Measurements from ENCODE around the gene TSEN54.
A peak's percentile ranks its signal among the peaks of the same experiment; 100 is the strongest.

TSEN54 gene

DNA sequence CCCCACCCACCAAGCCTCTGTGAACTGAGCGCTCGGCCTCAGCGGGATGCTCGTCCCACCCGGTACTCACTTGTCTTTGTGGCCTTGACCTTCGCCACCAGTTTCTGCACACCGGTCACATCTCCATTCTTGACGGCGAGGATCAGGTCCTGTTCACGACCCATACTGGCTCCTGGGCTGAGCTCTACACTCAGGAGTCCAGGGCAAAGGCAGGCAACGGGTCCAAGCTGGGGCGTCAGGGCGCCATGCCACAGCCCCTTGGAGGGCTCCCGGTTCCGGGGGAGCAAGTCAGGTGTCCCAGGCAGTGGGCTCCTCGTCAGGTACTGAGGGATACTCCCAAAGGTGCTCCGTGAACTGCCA lies 2.7 kb upstream of the TSEN54 start:
- Histone ChIP-seq H3K4me2 (ENCODE audit: low read depth, low read length) (no peak overlapping the region), H3K4me3 (ENCODE audit: low read length) (no peak overlapping the region), H3K79me2 (ENCODE audit: low read length) (peaks cover 17% of the 10 kb centered on the region), H3K36me3 (replicated peaks; ENCODE audit: insufficient read depth, low read length) (no peaks in the 10 kb centered on the region), H3K9ac (ENCODE audit: low read length) (no peak overlapping the region), H3K9me2 (replicated peaks; ENCODE audit: insufficient read depth, low read length) (no peaks in the 10 kb centered on the region), H3K27ac (ENCODE audit: low read length) (no peak overlapping the region), H3K4me1 (ENCODE audit: low read length) (peaks cover 13% of the 10 kb centered on the region), H3K27me3 (replicated peaks; ENCODE audit: insufficient read depth, low read length) (no peaks in the 10 kb centered on the region), H4K20me1 (ENCODE audit: insufficient read depth, low read length) (no peaks in the 10 kb centered on the region), H3K9me3 (replicated peaks; ENCODE audit: insufficient read depth, low read length) (no peaks in the 10 kb centered on the region), H3F3A (ENCODE audit: insufficient read depth, low read length) (peaks cover 3% of the 10 kb centered on the region; the same call in 1 of the 2 replicates), H2AFZ (ENCODE audit: low read length) (no peak overlapping the region)
- no peak for DNase-seq
- TF ChIP-seq, protein P1, sequence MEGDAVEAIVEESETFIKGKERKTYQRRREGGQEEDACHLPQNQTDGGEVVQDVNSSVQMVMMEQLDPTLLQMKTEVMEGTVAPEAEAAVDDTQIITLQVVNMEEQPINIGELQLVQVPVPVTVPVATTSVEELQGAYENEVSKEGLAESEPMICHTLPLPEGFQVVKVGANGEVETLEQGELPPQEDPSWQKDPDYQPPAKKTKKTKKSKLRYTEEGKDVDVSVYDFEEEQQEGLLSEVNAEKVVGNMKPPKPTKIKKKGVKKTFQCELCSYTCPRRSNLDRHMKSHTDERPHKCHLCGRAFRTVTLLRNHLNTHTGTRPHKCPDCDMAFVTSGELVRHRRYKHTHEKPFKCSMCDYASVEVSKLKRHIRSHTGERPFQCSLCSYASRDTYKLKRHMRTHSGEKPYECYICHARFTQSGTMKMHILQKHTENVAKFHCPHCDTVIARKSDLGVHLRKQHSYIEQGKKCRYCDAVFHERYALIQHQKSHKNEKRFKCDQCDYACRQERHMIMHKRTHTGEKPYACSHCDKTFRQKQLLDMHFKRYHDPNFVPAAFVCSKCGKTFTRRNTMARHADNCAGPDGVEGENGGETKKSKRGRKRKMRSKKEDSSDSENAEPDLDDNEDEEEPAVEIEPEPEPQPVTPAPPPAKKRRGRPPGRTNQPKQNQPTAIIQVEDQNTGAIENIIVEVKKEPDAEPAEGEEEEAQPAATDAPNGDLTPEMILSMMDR (IDR thresholded peaks at IDR 0.05; ENCODE audit: low read length): no peak
- TF ChIP-seq EZH2 (optimal IDR thresholded peaks at IDR 0.05; ENCODE audit: low read depth, low read length) (no peak), EZH2phosphoT487 (IDR thresholded peaks at IDR 0.05; ENCODE audit: low read length) (no peak)

- peaks cover 17% of the 10 kb centered on the region for H3K79me2 ChIP-seq (ENCODE audit: low read length)
- peaks cover 13% of the 10 kb centered on the region for H3K4me1 ChIP-seq (ENCODE audit: low read length)
- H3F3A ChIP-seq (ENCODE audit: insufficient read depth, low read length): peaks cover 7% of the 10 kb centered on the region; the same call in 1 of the 2 replicates
- peak overlapping the region; percentile 38; the same call in 1 of the 2 replicates for H3K9ac ChIP-seq (ENCODE audit: low read length)
- no peak overlapping the region for H3K27ac ChIP-seq (ENCODE audit: low read length)
- H2AFZ ChIP-seq (ENCODE audit: low read length): no peak overlapping the region
- peak overlapping the region; percentile 63; the same call in 1 of the 2 replicates for H3K4me3 ChIP-seq (ENCODE audit: low read length)
- H3K27me3 ChIP-seq (replicated peaks; ENCODE audit: insufficient read depth, low read length): no peaks in the 10 kb centered on the region
- H3K36me3 ChIP-seq (replicated peaks; ENCODE audit: insufficient read depth, low read length): no peaks in the 10 kb centered on the region
- H3K9me2 ChIP-seq (replicated peaks; ENCODE audit: insufficient read depth, low read length): no peaks in the 10 kb centered on the region
- peak overlapping the region; percentile 87; the same call in 1 of the 2 replicates for H3K4me2 ChIP-seq (ENCODE audit: low read depth, low read length)
- H4K20me1 ChIP-seq (ENCODE audit: insufficient read depth, low read length): no peaks in the 10 kb centered on the region
- no peak for DNase-seq
- H3K9me3 ChIP-seq (replicated peaks; ENCODE audit: insufficient read depth, low read length): no peaks in the 10 kb centered on the region
- TF ChIP-seq, protein P1 (IDR thresholded peaks at IDR 0.05; ENCODE audit: low read length): no peak
- TF ChIP-seq EZH2 (optimal IDR thresholded peaks at IDR 0.05; ENCODE audit: low read depth, low read length): no peak
- no peak for TF ChIP-seq EZH2phosphoT487 (IDR thresholded peaks at IDR 0.05; ENCODE audit: low read length)
Observed at GRCh38 chr17:75514299-75514918, 1.9 kb upstream of the TSEN54 start.

DNA sequence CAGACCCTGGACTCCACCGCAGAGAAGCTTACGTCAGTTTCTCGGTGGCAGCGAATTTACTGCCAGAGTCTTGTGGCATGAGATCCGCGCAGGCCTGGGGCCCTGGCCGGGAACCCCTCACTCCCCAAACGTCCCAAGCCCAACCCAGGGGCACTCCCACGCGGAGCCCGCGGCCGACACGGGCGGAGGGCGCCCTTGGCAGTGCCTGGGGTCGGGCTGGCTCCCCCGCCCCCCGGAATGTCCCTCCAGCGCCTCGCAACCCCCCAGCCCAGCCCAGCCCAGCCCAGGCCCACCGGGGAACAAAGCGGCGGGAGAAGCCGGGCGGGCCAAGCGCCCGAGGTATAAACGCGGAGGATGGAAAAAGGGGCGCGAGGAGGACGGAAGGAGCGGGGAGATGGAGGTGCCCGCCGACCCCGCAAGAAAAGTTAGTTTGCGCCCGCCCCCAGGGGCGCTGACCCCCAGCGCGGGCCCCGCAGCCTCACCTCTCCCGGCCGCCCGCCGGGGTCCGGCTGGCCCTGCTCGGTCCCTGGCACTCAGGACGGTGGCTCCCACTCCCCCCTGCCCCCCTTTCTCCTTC lies 1.3 kb upstream of the TSEN54 start:
- H3K27ac ChIP-seq (ENCODE audit: low read length): no peak overlapping the region
- H3K79me2 ChIP-seq (ENCODE audit: low read length): peaks cover 17% of the 10 kb centered on the region

More for the DNA sequence above, 1.3 kb upstream of the TSEN54 start:
- H3K36me3 ChIP-seq (replicated peaks; ENCODE audit: insufficient read depth, low read length): no peaks in the 10 kb centered on the region
- peaks cover 13% of the 10 kb centered on the region for H3K4me1 ChIP-seq (ENCODE audit: low read length)
- no peak for DNase-seq
- H3K9me2 ChIP-seq (replicated peaks; ENCODE audit: insufficient read depth, low read length): no peaks in the 10 kb centered on the region
- peak overlapping the region; percentile 38; the same call in 1 of the 2 replicates for H3K9ac ChIP-seq (ENCODE audit: low read length)
- H4K20me1 ChIP-seq (ENCODE audit: insufficient read depth, low read length): no peaks in the 10 kb centered on the region
- H3F3A ChIP-seq (ENCODE audit: insufficient read depth, low read length): peaks cover 7% of the 10 kb centered on the region; the same call in 1 of the 2 replicates
- no peak for TF ChIP-seq EZH2phosphoT487 (IDR thresholded peaks at IDR 0.05; ENCODE audit: low read length)
- no peak for TF ChIP-seq EZH2 (optimal IDR thresholded peaks at IDR 0.05; ENCODE audit: low read depth, low read length)
- TF ChIP-seq, protein P1 (IDR thresholded peaks at IDR 0.05; ENCODE audit: low read length): no peak
- peak overlapping the region; percentile 87; the same call in 1 of the 2 replicates for H3K4me2 ChIP-seq (ENCODE audit: low read depth, low read length)
- peak overlapping the region; percentile 63 for H3K4me3 ChIP-seq (ENCODE audit: low read length)
- peak overlapping the region; percentile 79 for H2AFZ ChIP-seq (ENCODE audit: low read length)
- no peaks in the 10 kb centered on the region for H3K9me3 ChIP-seq (replicated peaks; ENCODE audit: insufficient read depth, low read length)
- H3K27me3 ChIP-seq (replicated peaks; ENCODE audit: insufficient read depth, low read length): no peaks in the 10 kb centered on the region

Data from MM.1S (cell line).